Measurements from ENCODE around the gene OR52K2. TPM values are rescaled to one million over a fixed set of nuclear protein-coding genes. Genes with fewer than 3 reads are reported as not detected.

Gene OR52K2
- total and polyA plus RNA-seq, 8 donors = 1.9 TPM; not detected in 7

DNA sequence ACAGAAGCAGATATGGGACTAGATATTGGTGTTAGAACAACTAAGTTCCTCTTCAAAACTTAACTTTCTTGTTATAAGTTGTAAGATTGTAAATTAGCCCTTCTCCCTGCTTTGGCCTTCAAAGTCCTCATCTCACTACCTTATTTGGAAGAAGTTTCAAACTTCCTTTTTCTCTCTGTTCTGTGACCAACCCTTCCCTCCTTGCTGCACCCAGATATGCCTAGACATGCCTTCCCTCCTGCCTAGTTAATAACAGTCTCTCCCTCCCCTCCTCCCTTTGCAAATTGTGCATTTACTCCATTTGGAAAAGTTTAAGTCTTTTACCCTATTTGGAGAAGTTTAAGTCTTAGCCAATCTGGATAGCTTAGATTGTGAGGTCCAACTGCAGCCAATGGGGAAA is 4.9 kb downstream of the OR52K2 start:
- peak overlapping the region in 1 of 2 donors; percentile 84 for H3K27ac ChIP-seq
- peak; percentile 33 for ATAC-seq
- no peaks in the 10 kb centered on the region for H3K36me3 ChIP-seq
- H3K27me3 ChIP-seq = no peaks in the 10 kb centered on the region
- no peaks in the 10 kb centered on the region for H3K9me3 ChIP-seq
- DNase-seq = no peak
- TF ChIP-seq, protein P1, sequence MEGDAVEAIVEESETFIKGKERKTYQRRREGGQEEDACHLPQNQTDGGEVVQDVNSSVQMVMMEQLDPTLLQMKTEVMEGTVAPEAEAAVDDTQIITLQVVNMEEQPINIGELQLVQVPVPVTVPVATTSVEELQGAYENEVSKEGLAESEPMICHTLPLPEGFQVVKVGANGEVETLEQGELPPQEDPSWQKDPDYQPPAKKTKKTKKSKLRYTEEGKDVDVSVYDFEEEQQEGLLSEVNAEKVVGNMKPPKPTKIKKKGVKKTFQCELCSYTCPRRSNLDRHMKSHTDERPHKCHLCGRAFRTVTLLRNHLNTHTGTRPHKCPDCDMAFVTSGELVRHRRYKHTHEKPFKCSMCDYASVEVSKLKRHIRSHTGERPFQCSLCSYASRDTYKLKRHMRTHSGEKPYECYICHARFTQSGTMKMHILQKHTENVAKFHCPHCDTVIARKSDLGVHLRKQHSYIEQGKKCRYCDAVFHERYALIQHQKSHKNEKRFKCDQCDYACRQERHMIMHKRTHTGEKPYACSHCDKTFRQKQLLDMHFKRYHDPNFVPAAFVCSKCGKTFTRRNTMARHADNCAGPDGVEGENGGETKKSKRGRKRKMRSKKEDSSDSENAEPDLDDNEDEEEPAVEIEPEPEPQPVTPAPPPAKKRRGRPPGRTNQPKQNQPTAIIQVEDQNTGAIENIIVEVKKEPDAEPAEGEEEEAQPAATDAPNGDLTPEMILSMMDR (IDR thresholded peaks at IDR 0.05) = no peak
- H3K4me3 ChIP-seq = no peak overlapping the region
- intact Hi-C loops (cut with DNase I) = no loop called here
- H3K4me1 ChIP-seq = peaks cover 0 to 48% of the 10 kb centered on the region in 2 donors

DNA sequence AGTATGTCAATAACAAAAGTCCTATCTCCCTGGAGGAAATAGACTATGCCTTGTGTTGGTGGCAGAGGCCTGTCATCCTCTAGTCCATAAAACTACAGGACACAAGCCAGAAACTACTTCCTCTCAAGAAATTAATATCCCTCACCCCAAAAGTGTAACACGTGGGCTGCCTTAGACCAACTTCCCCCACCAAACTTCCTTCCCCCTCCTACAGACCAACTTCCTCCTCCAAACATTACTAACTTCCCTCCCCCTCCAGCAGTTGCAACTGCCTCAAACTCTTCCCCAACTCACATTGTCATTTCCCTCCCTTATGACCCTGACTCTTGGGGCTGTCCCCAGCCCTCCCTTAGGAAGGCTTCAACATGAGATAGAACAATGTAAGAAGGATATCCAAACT is 6.3 kb downstream of the OR52K2 start:
- Histone ChIP-seq H3K9me3 (no peaks in the 10 kb centered on the region), H3K36me3 (no peaks in the 10 kb centered on the region), H3K4me1 (peaks cover 0 to 56% of the 10 kb centered on the region in 2 donors), H3K27me3 (no peaks in the 10 kb centered on the region), H3K27ac (peak overlapping the region in 1 of 2 donors; percentile 84), H3K4me3 (no peak overlapping the region)
- TF ChIP-seq, protein P1 (IDR thresholded peaks at IDR 0.05) = no peak
- ATAC-seq (peak; percentile 83), DNase-seq (peak in 2 of 4 donors; percentile 3 to 58)
- intact Hi-C loops (cut with DNase I) = no loop called here

DNA sequence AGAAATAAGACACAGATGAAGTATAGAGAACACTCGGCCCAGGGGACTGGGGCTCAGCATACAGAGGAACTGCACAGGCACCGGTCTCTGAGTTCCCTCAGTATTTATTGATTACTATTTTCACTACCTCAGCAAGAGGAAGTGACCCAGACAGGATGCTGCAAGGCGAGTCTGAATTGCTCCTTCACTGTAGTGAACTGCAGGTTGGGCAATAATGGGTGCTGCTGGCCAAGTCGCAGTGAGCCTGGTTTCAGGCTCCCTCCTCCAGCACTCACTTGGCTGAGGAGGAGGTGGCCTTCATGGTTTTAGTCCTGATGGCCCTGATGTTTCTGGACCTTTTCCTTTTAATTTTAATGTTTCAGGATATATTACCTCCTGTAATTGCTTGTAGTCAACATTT is 10.4 kb downstream of the OR52K2 start:
- Histone ChIP-seq H3K36me3 (no peaks in the 10 kb centered on the region), H3K27me3 (no peaks in the 10 kb centered on the region), H3K9me3 (peaks cover 0 to 11% of the 10 kb centered on the region in 2 donors), H3K27ac (peak overlapping the region in 1 of 2 donors; percentile 66), H3K4me3 (no peak overlapping the region), H3K4me1 (peaks cover 0 to 47% of the 10 kb centered on the region in 2 donors)
- intact Hi-C loops (cut with DNase I) = no loop called here
- peak in 3 of 4 donors; percentile 2 to 69 (median 59) for DNase-seq
- TF ChIP-seq, protein P1 (IDR thresholded peaks at IDR 0.05) = no peak
- peak; percentile 57 for ATAC-seq

DNA sequence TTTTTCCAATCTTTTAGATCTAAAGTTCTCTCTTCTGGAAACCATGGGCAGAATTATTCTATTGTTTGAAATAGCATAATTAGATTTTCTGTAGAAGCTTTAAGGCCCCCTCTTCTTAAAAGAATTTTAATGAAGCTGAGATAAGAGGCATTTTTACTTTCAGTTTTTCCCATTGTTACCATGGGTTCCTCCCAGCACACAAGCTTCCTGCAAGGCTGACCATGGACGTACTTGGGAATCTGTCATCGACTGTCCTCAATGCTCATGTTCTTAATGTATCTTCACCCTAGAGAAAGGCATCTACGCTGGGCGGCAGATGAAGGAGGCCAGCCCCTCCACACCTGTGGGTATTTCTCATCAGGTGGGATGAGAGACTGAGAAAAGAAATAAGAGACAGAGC is 11.1 kb downstream of the OR52K2 start:
- intact Hi-C loops (cut with DNase I) = no loop called here
- TF ChIP-seq, protein P1 (IDR thresholded peaks at IDR 0.05) = no peak
- ATAC-seq (no peak), DNase-seq (no peak)
- Histone ChIP-seq H3K36me3 (no peaks in the 10 kb centered on the region), H3K27me3 (no peaks in the 10 kb centered on the region), H3K4me3 (no peak overlapping the region), H3K9me3 (peaks cover 0 to 18% of the 10 kb centered on the region in 2 donors), H3K4me1 (peaks cover 0 to 40% of the 10 kb centered on the region in 2 donors), H3K27ac (peak overlapping the region in 1 of 2 donors; percentile 66)

DNA sequence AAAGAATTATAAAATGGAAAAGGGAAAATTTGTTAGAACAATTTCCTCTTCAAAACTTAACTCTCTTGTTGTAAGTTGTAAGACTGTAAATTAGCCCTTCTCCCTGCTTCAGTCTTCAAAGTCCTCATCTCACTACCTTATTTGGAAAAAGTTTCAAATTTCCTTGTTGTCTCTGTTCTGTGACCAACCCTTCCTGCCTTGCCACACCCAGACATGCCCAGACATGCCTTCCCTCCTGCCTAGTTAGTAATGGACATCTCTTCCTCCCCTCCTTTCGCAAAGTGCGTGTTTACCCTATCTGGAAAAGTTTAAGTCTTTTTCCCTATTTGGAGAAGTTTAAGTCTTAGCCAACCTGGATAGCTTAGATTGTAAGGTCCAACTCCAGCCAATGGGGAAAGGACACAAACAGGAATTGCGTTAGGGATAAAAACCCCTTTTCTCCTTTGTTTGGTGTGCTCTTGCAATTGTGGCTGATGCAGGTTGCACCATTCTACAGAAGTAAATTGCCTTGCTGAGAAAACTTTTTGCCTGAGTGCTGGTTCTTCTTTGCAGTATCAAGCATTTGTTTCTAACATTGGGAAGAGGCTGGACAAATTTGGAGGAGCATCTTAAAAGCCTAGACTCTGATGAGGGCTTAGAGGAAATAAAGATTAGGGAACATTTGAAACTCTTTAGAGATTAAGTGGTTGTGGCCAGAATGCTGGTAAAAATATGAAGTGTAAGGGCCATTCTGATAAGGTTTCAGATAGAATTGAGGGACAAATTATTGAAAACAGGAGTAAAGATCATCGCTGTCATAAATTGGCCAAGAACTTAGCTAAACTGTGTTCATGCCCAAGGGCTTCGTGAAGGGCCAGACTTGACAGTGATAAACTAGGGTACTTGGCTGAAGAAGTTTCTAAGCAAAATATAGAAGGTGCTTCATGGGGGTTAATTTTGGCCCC is 15.4 kb downstream of the OR52K2 start:
- TF ChIP-seq, protein P1 (IDR thresholded peaks at IDR 0.05) = no peak
- Histone ChIP-seq H3K4me3 (no peak overlapping the region), H3K36me3 (no peaks in the 10 kb centered on the region), H3K27ac (no peak overlapping the region), H3K4me1 (peaks cover 0 to 24% of the 10 kb centered on the region in 2 donors), H3K9me3 (peaks cover 0 to 20% of the 10 kb centered on the region in 2 donors), H3K27me3 (no peaks in the 10 kb centered on the region)
- intact Hi-C loops (cut with DNase I) = no loop called here
- DNase-seq = no peak
- ATAC-seq = no peak
